Fibroblast of the conjunctiva (primary cell): ENCODE results near the gene FAM3C.
A peak's percentile ranks its signal among the peaks of the same experiment; 100 is the strongest.

Source experiments
- DNase-seq: peaks from one replicate; pipeline ENCODE4 v3.0.0-alpha.2; 2010; ENCODE audit warnings: low read depth

FAM3C gene

GRCh38 chr7:121379930-121380329, 16.2 kb downstream of the FAM3C start:
- DNase-seq, result no peak

DNA sequence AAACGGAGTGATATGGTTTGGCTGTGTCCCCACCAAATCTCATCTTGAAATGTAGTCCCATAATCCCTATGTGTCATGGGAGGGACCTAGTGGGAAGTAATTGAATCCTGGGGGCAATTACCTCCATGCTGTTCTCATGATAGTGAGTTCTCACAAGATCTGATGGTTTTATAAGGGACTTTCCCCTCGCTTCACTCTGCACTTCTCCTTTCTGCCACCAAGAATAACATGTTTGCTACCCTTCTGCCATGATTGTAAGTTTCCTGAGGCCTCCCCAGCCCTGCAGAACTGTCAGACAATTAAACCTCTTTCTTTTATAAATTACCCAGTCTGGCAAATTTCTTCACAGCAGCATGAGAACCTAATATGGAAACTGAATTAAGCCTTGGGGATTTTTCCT, 19.1 kb downstream of the FAM3C start:
- DNase-seq, result no peak

- DNase-seq, result no peak
Measured at GRCh38 chr7:121373177-121373576, 22.9 kb downstream of the FAM3C start.

DNA sequence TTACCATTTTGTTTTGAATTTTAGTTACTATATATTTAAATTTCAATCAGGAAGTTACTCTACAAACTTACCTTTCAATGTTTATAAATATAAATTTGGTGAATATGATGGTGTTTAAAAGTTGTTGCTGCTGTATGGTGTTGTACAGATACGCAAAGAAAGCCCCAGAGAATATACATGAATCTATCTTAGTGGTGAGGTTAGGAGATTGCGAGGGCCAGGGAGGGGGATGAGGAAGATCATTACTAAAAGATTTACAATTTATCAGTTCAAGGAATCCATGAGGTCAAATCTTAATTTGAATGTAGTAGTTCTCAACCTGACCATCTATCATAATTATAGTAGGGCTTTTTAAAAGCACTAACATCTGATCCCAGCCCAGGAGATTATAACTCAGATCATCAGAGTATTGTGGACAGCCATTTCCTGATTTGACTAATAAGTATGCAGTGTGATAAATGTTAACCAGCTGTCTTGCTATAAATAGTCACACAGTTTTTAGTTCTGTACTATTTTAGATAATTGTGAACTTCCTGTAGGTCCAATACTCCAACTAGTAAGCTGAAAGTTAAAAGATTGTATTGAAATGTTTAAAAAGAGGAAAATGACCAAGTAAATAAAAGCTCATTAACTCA, 23.6 kb downstream of the FAM3C start:
- no peak for DNase-seq

DNA sequence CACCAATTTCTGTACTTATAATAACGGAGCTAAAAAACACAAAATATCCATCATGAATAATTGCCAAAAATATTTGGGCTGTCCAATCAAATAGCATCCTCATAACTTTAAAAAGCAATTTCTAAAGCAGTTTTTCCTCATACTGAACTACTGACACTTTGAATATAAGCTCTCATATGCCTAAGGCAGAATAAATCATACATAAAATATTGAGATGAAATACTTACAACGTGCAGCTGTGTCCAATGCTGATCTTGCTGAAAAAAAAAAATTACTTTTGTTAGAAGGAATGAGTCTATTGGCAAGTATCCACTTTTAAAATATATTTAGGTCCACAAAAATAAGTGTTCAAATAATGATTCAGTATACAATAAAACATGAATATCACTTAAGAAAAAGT, 24.2 kb downstream of the FAM3C start:
- no peak for DNase-seq

DNA sequence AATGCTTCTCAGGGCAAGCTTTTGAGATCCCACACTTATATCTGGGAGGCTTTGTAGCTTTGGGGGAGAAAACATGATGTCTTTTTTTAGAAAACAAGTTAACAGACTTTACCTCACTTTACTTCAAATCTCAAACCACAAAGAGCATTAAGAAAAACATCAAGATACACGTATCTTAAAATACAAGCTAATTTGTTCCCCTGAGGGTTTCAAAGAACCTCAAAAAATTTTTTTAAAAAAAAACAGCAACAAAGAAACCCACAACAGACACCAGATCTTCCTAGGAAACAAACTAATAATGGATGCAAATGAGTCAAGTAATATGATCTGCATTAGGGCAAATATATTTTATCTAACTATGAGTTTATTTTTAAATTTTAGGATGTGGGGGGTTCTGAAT, 24.7 kb downstream of the FAM3C start:
- no peak for DNase-seq

DNA sequence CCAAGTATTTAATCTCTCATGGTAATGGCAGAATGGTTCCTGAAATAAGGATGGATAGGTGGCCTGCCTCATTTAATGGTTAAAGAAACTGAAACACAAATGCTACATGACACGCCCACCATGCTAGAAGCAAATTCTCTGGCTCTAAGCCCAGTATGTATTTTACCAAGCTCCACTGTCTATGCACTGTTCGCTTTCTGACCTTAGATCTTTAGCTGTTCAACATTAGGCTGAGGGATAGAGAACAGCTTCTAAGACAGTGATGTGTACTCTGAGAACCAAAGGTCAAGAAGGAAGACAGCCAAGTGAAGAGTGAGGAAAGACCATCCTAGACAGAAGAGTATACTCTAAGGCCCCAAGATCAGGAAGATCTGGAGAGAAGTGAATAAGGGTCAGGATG, 26.6 kb downstream of the FAM3C start:
- DNase-seq, result peak; percentile 49

GRCh38 chr7:121366852-121367431, 29.2 kb downstream of the FAM3C start:
- peak; percentile 28 for DNase-seq

- DNase-seq, result no peak
Measured at GRCh38 chr7:121360564-121360963, 35.5 kb downstream of the FAM3C start.

- DNase-seq, result no peak
Measured at GRCh38 chr7:121355574-121355973, 40.5 kb downstream of the FAM3C start.

GRCh38 chr7:121352323-121352722, 43.8 kb downstream of the FAM3C start:
- no peak for DNase-seq

- no peak for DNase-seq
Measured at GRCh38 chr7:121351682-121352081, 44.4 kb downstream of the FAM3C start.

GRCh38 chr7:121344497-121344896, 51.6 kb downstream of the FAM3C start:
- no peak for DNase-seq

DNA sequence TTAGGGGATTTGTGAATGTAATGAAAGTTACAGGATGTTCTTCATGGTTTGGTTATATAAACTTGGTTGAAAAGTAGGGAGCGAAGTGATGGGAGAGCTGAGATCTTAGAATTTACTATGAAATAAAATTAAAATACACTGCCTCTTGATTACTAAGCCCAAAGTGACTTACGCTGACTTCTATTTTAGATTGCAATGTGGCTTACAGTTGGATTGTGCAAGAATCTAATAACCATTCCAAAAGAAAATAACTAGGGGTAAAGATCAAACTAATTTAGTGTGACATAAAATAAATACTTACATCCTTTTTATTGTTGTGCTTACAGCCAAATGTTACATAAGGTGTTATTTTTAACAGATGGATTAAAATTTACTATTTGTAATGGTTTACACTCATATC, 52.0 kb downstream of the FAM3C start:
- DNase-seq, result no peak

GRCh38 chr7:121343302-121343701, 52.8 kb downstream of the FAM3C start:
- no peak for DNase-seq

DNA sequence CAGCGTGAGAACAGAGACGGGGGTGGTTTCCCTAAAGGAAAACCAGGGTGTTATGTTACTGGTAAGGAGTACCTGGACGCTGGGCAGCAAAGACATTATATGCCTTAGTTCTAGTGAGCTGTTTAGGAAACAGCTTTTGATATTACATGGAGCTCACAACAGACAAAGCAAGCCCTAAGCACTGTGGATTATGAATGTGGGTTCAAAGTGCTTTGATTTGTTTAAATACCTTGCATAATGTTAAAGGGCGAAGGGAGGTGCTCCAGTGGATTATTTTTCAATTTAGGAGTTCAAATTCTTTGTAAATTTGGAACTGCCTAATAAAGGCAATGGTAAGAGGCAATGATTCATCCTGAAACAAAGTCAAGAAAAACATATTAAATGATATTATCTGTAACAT, 53.5 kb downstream of the FAM3C start:
- no peak for DNase-seq

- DNase-seq, result no peak
Measured at GRCh38 chr7:121341933-121342332, 54.2 kb downstream of the FAM3C start.

- DNase-seq, result no peak
Measured at GRCh38 chr7:121339082-121339481, 57.0 kb downstream of the FAM3C start.

DNA sequence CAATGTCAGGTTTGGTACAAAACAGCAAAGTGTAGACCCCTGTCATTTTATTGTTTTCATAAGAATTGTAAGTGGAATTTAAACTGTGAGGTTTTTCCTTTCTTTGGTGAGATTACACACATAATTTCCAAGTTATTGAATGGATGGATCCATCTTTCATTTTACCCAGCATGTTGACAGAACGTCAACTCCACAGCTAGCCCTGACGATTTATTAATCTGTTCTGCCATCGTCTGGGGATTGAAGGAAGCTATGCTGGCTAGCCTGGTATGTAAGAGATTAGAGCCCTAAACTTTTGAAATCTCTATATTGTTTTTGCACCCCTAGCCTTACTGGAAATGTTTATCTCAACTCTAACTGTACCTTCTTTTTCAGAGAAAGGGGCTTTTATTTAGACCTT, 58.7 kb downstream of the FAM3C start:
- peak; percentile 44 for DNase-seq

- no peak for DNase-seq
Measured at GRCh38 chr7:121336579-121336978, 59.5 kb downstream of the FAM3C start.

DNA sequence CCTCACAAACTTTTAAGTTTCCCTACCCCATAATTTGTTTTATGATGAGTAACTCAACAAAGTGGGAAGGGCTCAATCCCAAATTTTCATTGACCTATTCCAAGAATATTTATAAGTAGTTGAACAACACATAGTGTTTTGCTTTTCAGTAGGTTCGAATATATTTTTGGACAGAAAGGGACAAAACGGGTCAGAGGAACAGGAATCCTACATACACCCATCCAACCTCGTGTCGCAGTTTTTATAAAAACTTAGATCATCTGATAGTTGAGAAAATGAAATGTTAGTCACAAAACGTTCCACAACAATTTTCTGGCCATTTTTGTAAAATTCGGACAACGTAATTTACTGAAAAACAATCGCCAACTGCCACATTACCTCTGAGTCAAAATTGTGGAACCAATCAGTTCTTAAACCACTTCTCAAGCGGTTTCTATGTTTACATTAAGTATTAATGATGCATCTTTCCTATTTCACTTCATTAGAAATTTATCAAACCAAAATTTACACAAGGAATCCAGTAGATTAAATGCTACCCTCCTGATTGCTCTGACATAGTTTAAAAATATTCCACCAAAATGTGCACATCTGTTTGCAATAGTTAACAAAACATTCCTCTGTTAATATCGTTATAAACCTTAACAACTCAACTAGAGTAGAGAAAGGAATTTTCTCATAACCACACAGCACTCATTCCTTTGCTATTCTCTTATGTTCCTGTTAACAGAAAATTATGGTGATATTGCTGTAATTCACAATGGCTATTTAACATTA, 61.0 kb downstream of the FAM3C start:
- no peak for DNase-seq

DNA sequence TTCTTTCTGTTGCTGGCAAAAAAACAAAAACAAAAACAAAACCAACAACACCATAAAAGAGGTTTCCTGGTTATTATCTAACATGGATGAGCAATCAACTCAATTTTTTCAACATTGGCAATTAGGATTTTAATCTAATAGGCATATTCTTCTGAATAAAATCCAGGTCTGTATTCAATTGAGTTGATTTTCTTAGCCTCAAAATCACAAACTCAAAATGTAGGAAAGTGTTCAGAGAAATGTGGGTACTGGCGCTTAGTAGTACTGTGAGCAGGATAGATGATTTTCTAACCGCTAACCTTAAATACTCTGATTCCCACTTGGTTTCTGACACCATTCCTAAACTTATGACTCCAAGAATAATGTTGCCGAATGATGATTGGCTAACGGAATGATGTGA, 61.7 kb downstream of the FAM3C start:
- DNase-seq, result no peak

- no peak for DNase-seq
Measured at GRCh38 chr7:121331574-121331973, 64.5 kb downstream of the FAM3C start.

DNA sequence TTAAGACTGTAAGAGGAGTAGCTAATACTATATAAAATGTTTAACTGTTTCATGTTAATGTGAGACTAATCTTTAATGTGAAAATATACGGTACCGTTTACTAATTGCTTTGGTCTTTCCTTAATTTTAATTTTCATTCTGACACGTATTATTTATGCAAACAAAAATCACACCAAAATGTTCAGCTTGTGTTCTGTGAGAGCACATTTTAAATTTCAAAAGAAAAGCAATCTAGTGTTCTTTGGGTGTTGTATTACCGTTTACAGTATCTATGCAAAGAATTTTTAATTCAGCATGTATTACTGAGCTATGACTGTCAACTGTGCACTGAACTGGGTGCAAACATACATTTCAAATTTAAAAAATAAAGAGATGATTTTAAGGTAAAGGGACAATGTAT, 65.1 kb downstream of the FAM3C start:
- no peak for DNase-seq
